ENCODE data around the gene ETFA. TPM values are rescaled to one million over a fixed set of nuclear protein-coding genes. Genes with fewer than 3 reads are reported as not detected.

ETFA gene
- total and polyA plus RNA-seq, 10 donors = 49.7 to 98.5 (median 80.5) TPM

DNA sequence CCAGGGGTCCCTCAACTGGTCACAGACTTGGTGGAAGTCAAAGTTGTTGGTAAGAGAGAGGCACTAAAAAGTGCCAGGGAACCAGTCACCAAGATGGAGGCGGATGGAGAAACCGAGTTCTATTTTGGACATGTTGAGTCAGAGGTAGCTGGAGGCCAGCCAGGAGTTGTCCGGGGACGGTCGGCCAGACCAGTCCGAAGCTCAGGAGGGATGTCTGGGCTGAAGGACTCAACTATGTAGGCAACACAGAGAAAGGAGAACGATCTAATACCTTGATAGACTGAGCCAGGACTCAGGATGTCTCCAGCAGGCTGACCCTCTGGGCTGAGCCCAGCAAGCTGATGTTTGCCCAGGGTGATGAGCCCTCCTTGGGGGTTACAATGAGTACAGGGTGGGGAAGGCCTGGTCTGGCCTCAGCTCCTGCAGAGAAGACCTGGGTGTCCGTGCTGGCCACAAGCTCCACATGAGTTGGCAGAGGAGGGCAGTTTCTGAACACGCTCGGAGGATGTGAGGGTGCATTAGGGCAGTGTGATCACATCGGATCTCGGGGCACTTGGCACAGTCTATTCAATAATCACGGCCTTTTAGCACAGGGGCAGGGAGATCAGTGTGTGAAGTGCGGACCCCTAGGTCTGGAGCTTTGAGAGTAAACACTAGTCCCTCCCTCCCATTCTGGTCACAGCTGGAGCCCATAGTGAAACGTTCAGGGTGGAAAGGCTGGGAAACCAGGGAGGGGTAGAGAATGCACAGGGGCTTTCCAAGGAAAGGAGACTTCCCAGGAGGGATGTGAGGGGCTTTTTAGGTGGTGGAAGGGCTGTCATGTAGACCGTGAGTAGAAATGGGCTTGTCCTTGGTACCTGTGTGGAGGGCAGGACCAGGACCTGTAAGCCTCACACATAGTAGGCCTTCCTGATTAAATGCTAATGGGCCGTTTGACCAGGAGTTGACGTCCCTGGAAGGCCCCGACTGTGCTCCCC, 111.9 kb downstream of the ETFA start:
- H3K36me3 ChIP-seq = peaks cover 0 to 23% (median 6%) of the 10 kb centered on the region in 6 donors
- H3K4me1 ChIP-seq = peaks cover 4 to 25% (median 12%) of the 10 kb centered on the region in 6 donors
- 85 to 90% (median 87%) methylated on average over 17 to 19 of the region's 19 CpGs for WGBS, 5 donors
- H3K9me3 ChIP-seq = no peaks in the 10 kb centered on the region
- H3K27me3 ChIP-seq (replicated peaks in 1 of 7) = no peaks in the 10 kb centered on the region
- H3K27ac ChIP-seq = no peak overlapping the region
- DNase-seq = no peak
- H3K4me3 ChIP-seq = no peak overlapping the region
- intact Hi-C loops (cut with DNase I; ENCODE audit: low total_unique reads) = no loop called here
- TF ChIP-seq POLR2AphosphoS5 (IDR thresholded peaks at IDR 0.05) = no peak
- TF ChIP-seq POLR2A (IDR thresholded peaks at IDR 0.05) = no peak
- no peak for TF ChIP-seq CTCF (IDR thresholded peaks at IDR 0.05 in 8 of 11, conservative IDR thresholded peaks at IDR 0.05 in 3 of 11)

GRCh38 chr15:76198456-76199105, 112.7 kb downstream of the ETFA start:
- DNase-seq = peak; percentile 52
- peaks cover 0 to 15% (median 2%) of the 10 kb centered on the region in 6 donors for H3K36me3 ChIP-seq
- no peak for TF ChIP-seq POLR2AphosphoS5 (IDR thresholded peaks at IDR 0.05)
- TF ChIP-seq CTCF (IDR thresholded peaks at IDR 0.05 in 8 of 11, conservative IDR thresholded peaks at IDR 0.05 in 3 of 11) = no peak
- TF ChIP-seq POLR2A (IDR thresholded peaks at IDR 0.05) = no peak
- H3K4me3 ChIP-seq = no peak overlapping the region
- peaks cover 4 to 25% (median 12%) of the 10 kb centered on the region in 6 donors for H3K4me1 ChIP-seq
- no peaks in the 10 kb centered on the region for H3K27me3 ChIP-seq (replicated peaks in 1 of 7)
- H3K9me3 ChIP-seq = no peaks in the 10 kb centered on the region
- intact Hi-C loops (cut with DNase I; ENCODE audit: low total_unique reads) = no loop called here
- H3K27ac ChIP-seq = no peak overlapping the region
- 89 to 100% (median 98%) methylated on average over 3 to 6 of the region's 6 CpGs for WGBS, 5 donors

DNA sequence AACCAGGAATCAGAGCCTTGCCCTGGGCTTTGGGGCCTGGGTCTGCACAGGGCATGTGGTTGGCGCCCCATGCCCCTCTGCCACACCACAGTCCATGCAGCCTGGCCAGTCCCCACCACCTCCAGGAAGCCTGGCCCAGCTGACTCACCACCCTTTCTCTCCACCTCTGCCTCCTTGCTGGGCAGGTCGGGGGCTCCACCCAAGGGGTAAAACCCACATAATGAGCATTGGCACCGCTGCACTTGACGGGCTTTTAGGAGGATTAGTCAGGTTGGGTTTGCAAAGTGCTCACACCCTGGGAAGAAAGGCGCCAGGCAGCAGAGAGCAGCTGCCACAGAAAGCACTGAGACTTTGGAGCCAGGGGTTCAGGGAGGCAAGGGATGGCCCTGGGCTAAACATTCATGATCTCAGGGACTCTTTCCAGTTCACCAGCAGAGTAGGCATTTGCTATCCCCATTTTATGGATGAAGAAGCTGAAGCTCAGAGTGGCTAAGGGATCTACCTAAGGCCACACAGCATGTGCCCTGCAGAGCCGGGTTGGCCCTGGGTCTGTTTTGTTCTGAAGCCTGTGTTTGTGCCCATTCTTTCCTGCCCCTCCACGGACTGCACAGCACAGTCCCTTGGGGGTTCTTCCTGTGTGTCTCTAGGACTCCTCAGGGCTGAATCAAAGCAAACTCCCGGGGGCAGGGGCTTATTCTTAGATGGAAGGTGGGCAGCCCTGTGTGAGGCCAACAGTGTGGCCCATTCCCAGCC, 113.4 kb downstream of the ETFA start:
- Histone ChIP-seq H3K9me3 (no peaks in the 10 kb centered on the region), H3K27ac (no peak overlapping the region), H3K4me3 (no peak overlapping the region), H3K36me3 (peaks cover 0 to 8% (median 0%) of the 10 kb centered on the region in 6 donors), H3K4me1 (peaks cover 4 to 25% (median 12%) of the 10 kb centered on the region in 6 donors), H3K27me3 (replicated peaks in 1 of 7) (peaks cover 0 to under 1% (median 0%) of the 10 kb centered on the region in 7 donors)
- intact Hi-C loops (cut with DNase I; ENCODE audit: low total_unique reads) = no loop called here
- 66 to 90% (median 87%) methylated on average over 6 to 8 of the region's 8 CpGs for WGBS, 5 donors
- TF ChIP-seq POLR2A (IDR thresholded peaks at IDR 0.05) (no peak), CTCF (IDR thresholded peaks at IDR 0.05 in 8 of 11, conservative IDR thresholded peaks at IDR 0.05 in 3 of 11) (no peak), POLR2AphosphoS5 (IDR thresholded peaks at IDR 0.05) (peak in 1 of 3 donors; percentile 21)
- DNase-seq = peak; percentile 50
